Activated CD4-positive, CD25-positive, alpha-beta regulatory T cell (primary cell): ENCODE data around the gene PTDSS2.
A peak's percentile ranks its signal among the peaks of the same experiment; 100 is the strongest.
"Not testable (repeated sequence)": the region's sequence is repeated elsewhere in the genome, so short reads cannot be mapped to it uniquely, and the experiment has no call there.

ENCODE experiments used
- DNase-seq, 4 experiments: peaks; one replicate each; lab custom pipeline; 2025; lab: John Stamatoyannopoulos, UW

The PTDSS2 gene

DNA sequence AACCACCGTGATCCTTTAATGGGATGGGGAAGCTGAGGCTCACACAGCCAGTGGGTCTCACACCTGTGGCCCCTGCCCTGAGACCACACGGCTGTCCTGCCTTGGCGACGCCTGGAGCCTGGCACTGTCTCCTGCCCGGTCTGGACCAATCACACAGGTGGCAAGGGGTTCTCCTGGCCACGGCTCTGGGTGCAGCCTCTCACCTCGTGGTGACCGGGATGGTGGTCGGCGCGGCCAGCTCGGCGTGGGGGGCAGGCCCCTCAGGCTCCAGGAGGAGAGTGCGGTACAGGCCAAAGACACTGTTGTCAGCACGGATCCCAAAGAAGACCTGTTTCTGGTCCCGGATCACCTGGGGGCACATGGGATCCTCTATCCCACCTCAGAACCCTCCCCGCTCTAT, 17.0 kb upstream of the PTDSS2 start:
- DNase-seq, result no peak

DNA sequence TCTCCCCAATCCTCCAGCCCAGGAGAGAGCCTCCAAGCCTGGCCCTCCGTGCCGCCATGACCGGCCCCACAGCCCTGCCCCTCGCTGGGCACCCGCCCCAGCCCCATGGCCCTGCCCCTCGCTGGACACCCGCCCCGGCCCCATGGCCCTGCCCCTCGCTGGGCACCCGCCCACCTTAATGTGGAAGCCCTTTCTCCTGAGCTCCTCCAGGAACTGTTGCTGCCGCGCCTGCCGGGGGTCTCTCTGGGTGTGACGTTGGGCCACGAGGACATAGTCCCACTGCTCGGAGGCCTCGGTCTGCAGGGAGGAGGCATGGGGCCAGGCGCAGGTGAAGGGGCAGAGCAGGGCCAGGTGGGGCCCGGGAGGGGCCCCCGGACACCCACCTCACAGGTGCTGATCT, 16.4 kb upstream of the PTDSS2 start:
- no peak for DNase-seq

DNA sequence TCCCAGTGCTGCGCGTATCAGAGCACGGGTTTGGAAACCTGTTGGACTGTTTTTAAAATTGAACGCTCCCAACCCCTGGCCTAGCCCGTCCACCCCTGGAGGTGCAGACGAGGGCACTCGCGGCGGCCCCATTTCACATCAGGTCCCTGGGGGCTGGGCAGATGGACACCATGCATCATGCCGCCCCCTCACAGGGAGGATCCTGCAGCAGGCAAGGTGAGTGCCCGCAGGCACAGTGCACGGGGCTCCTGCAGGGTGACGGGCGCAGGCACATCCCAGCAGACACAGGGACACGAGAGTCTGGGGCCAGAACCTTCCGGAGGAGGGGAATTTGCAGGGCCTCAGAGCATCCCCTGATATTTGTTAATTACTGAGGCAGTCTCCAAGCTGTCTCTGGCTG, 15.6 kb upstream of the PTDSS2 start:
- DNase-seq, result no peak

DNA sequence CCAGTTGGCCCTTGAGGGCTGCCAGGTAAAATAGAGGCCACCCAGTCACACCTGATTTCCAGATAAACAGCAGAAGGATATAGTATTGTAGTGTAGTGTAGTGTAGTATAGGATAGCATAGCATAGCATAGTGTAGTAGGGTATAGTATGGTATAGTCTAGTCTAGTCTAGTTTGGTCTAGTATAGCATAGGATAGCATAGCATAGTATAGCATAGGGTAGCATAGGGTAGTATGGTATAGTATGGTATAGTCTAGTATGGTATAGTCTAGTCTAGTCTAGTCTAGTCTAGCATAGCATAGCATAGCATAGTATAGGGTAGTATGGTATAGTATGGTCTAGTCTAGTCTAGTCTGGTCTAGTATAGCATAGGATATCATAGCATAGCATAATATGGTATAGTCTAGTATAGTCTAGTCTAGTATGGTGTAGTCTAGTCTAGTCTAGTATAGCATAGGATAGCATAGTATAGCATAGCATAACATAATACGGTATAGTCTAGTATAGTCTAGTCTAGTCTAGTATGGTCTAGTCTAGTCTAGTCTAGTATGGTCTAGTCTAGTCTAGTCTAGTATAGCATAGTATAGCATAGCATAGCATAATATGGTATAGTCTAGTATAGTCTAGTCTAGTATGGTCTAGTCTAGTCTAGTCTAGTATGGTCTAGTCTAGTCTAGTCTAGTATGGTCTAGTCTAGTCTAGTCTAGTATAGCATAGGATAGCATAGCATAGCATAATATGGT, 14.9 kb upstream of the PTDSS2 start:
- DNase-seq, result not testable (repeated sequence)

DNA sequence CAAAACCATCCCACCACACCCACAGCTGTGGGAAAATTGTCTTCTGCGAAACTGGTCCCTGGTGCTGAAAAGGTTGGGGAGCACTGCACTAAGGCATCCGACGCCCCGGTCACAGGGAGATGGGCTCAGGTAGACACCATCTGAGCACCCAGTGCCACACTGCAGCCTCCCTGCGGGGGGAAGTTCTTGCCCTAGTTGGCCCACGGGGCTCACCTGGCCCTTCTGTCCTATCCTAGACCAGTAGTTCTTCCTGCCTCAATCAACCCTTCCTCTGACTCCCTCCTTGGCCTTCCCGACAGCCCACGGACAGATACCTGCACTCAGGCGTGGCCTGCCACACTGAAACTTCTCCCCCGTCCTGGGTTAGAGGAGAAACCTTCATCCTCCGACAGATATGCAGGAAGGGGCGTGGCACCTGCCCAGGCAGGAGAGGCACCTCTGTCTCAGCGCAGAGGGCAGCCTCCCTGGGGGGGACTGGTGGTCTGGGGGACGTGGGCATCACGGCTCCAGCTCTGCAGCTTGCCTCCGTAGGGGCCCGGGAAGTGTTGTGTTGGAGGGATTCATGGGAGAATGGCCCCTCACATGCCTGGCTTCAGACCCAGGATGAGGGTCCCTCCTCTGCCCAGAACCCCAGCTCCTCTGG, 12.7 kb upstream of the PTDSS2 start:
- DNase-seq, result no peak

DNA sequence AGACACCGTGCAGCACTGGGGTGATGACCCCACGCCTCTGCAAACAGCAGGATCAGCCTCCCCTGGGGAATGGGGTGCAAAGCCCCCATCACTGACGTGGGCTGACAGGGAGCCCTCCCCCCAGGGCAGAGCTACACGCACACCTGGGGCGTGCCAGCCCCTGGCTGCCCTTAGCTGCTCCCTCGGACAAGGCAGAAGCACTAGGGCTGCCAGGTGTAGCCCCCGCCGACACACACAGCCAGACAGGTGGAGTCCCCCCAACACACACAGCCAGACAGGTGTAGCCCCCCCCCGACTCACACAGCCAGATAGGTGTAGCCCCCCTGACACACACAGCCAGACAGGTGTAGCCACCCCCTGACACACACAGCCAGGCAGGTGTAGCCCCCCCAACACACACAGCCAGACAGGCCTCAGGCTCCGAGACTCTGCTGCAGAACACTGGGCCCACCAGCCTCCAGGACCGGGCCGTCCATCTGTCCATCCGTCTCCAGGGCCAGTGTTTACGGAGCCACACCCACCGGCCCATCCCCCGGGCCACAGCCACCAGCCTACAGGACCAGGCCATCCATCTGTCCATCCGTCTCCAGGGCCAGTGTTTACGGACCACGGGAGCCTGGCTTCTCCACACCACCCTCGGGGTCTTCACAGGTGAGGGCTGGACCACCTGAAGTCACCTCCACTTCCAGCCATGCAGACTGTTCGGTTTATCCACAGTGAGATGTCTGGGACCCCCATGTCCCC, 11.8 kb upstream of the PTDSS2 start:
- DNase-seq, result no peak

DNA sequence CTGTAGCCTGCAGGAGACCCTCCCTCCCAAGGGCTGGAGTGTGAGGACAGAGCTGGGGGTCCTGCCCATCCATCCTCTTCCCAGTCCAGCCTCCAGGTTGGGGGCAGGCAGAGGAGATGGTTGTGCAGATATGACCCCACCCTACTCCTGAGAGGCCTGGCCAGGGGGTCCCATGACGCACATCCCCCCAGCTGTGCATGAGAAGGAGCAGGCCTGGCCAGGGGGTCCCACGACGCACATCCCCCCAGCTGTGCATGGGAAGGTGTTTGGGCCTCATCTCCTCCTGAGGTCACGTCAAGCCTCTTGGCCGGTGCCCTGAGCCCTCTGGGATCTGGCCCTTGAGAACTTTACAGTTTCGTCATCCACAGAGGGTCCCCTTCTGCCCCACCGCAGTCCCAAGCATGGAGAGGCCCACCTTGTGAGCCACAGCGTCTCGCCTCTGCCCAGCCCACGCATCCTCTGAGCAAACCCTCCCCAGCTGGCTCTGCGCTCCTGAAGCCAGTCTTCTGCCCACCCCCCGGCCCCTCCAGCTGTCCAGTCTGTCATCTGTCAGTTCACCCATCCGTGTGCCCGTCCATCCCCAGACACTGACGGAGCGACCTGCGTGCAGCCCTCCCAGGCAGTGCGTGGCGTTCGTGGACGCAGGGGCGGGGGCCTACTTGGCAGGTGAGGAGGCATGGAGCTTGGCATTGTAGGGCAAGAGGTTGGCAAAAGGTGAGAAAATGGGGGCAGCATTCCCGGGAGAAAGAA, 10.6 kb upstream of the PTDSS2 start:
- DNase-seq, result no peak

DNA sequence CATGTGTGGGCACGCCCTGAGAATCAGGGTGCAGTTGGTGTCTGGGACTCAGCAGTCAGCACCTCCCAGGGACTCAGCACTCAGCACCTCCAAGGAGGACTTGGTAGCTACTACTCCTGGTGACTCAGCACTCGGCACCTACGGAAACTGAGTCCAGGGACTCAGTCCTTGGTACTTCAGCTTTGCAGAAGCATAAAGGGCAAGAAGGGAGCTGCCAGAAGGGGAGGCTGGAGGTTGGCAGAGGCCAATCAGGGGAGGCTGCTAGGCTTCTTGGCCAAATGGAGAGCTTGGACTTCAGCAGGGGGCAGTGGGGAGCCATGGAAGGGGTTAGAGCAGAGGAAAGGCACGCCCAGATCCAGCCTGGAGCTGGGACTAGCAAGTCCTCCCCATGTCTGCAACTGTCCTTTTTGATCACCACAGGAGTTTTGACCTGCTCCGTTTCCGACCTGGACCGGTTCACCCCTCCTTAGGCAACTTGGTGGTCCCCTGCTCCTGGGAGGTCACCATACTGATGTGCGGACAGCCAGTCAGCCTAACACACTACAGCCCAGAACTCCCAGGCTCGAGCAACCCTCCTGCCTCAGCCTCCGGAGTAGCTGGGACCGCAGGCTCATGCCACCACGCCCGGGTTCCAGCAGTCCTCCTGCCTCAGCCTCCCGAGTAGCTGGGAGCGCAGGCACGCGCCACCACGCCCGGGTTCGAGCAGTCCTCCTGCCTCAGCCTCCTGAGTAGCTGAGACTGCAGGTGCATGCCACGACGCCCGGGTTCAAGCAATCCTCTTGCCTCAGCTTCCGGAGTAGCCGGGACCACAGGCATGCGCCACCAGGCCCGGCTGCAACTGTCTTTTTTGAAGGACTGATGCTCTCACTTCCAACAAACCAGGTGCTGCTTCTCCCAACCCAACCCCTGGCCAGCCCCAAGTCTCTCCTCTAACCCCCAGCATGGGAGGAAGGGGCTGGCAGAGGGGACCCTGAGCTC, 9.7 kb upstream of the PTDSS2 start:
- DNase-seq, result no peak

DNA sequence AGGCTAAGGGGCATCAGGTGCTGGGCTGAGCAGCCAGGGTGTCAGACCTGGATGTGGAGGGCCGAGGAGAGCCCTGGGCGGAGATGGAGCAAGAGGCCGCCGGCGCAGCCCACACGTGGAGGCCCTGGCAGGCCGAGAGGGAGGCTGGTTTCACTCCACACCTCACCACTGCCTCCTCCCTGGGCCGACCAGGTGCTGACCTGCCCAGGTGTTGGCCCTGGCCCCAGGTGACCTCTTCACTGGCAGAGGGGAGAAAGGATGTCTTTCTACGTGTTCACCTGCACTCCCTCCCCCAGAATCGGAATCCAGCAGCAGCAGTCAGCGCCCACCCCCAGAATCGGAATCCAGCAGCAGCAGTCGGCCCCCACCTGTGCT, 9.0 kb upstream of the PTDSS2 start:
- no peak for DNase-seq

DNA sequence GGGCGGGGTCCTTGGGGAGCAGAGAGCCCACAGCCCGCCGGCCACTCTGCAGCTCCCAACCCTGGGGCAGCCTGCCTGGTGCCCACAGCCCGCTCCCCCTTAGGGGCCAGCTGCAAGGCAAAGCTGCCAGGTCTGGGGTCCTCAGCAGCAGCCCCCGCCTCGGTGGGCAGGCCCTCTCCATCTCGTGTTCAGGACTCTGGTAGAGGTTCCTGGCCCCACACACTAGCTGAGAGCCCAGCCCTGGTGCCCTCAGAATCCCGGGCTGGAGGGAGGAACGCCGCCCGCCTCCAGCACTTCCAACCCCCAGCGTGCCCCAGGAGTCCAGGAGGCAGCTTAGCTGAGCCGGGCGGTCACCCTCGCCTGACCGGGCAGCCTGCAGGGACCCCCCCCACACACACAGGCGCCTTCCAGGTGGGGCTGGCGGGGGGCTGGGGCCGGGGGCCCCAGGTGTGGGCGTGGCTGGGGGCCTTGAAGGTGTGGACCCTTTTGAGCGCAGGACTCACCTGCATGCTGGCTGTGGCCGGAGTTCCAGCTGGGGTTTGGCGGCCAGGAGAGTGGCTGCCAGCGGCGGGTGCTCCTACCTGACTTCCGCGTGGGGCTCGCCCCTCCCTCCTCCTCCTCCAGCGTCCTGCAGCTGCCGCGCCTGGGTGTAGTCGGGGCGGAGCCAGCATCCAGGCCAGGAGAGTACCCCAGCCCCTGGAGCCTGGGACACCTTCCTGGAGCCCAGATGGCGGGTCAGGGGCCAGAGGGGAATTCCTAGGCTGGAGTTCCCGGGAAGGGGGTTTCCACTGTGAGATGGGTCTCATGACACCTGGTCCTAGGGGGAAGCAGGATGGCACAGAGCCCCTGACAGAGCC, 8.4 kb upstream of the PTDSS2 start, which contains the start of gene ANO9:
Gene ANO9 (minus strand): TSS at position 594 of the 857 bp plus-strand sequence. CDS start 85 bp downstream, at position 509.
- peak; percentile 29 to 47 (median 46) for DNase-seq

DNA sequence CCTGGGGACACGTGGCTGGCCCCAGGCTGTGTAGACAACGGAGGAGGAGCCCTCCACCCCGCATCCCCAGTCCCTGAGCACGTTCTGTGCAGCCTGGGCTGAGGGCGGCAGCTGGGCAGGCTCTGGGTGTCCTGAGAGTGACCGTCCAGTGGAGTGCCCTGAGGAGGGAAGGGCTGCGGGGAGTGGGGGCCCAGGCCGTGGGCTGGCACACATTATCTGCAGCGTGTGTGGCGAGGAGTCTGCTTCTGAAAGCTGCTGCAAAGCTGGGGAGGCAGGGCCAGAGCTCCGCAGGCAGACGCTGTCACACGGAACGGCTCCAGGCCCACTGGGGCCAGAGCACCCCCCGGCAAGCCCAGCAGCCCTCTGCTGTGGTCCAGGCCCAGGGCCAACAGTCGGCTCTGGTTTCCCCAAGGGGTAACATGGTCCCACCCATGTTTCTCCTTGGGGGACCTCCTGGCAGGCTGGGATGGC, 7.4 kb upstream of the PTDSS2 start:
- no peak for DNase-seq

DNA sequence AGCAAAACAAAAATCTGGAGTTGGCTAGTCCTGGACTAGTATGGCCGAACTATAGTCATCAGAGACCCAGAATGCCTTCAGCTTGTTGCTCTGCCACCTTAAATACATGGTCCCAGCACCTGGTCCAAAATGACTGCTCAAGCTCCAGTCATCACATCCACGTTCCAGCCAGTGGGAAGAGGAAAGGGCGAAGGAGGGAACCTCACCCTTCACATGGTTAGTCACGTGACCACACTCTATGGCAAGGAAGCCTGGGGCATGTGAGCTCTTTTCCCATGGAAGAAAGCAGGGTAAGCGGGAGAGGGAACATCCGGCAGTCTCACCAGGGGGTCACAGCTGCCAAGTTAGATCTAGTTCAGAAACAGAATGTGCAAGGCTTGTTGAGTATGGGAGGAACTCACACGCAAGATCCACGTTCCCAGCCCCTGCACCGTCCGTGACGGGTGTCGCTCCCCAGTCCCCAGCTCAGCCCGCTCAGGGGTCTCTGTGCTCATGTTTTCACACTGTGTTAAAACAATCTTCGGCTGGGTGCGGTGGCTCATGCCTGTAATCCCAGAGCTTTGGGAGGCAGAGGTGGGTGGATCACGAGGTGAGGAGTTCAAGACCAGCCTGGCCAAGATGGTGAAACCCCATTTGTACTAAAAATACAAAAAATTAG, 6.4 kb upstream of the PTDSS2 start:
- DNase-seq, result no peak

DNA sequence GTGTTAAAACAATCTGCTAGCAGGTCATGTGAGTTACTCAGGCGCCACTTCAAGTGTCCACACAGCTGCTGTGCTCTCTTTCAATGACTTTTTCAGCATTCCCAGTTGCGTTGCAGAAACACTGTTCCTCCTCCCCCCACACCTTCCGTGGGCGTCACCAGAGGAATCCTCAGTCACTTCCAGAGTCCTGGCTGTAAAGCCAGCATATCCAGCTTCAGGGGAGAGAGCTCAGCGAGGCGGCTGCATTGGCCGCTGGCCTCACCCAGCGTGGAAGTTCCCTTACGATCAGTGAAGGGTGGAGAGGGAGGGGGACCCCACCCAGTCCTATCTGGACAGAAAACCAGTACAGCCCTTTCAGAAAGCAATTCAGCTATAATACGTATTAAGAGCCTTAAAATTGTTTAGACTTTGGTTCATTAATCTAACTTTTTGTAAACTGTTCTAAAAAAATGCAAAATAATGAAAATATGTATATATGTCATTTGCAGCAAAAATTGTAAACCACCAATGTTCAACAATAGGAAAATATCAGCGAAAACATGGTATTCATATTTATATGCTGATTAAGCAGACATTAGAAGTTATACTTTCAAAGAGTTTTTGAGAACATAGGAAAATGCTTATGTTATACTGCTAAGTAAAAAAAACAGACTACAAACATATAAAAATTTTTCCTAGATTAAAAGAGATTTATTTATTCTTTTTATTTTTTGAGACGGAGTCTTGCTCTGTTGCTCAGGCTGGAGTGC, 5.5 kb upstream of the PTDSS2 start:
- DNase-seq, result no peak

DNA sequence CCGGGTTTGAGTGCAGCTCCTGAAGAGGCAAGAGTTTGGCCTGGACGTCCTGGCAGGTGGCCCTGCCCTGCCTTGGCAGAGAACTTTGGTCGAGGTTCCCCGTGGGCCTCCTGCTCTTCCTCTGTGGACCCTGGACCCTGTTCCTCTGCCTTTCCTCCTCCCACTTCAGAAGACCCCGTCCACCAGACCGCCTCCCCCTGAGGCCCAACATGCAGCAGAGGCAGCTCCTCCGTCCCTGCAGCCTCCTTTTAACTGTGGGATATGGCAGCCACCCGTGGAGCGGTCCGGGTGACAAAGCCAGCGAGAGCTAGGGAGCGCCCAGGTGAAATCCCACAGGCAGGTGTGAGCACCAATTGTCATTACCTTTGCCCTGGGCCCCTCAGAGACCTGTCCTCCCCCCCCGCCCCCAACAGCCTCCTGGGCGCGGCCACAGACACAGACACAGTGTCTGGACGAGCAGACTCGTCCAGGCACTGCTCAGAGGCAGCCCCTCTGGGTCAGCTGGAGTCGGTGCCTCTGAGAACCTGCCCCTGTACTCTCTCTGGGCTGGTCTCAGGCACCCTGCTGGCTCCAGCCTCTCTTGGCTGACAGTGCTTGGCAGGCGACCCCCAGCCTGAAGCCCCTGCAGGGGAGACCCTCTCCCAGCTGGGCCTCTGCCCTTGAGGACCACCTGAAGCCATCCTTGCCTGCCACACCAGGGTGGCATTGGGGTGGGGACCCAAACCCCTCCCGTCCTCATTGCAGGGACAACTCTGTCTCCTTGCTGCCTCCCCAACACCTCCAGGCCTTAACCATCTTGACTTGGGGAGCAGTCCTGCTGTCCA, 4.1 kb upstream of the PTDSS2 start:
- no peak for DNase-seq

DNA sequence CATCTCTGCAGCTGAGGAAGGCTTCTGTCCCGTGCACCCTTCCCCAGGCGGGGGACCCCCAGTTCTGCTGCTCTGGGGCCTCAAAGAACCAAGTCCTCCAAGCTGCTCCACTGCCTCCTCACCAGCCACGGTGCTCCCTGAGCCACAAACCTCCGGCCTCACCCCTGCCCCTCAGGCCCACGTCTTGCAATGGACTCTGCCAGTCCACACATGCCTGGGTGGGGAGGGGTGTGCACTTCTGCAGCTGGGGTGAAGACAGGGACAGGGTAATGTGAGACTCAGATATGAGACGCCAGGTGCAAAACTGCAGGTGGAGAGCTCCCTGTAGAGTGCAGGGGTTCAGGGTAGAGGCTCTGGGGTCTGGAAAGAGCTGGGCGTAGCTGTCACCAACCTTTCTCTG, 3.2 kb upstream of the PTDSS2 start:
- DNase-seq, result no peak

DNA sequence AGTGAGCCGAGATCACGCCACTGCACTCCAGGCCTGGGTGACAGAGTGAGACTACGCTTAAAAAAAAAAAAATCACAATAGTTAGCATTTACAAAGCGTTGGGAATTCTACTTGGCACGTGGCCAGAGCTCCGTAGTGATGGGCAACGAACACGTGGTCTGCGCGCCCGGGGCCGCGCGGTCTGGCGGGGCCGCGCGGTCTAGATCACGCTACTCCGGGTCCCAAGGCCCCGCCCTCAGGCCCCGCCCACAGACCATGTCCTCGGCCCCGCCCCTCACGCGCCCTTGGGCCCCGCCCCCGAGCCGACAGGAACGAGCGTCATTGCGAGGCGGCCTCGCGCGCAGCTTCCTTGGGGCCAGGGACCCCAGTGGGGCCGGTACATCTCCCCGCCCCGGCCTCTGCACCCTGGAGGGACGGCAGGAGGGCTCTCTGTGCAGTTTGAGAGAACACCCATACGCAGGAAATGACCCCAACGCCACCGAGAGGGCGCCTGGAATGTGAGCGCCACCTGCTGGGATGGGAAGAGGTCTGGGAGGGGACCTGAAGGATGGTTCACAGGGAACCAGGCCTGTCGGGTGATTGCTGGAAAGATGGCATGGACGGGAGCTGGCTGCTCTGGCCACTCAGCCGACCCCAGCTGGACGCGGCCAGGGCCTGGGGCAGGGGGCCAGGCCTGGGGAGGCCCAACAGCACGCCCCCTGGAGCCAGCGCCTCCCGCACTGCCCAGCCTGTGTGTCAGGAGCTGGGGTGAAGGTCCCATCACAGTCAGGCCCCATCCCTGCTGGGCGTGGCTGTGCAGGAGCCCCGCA, 2.0 kb upstream of the PTDSS2 start:
- DNase-seq, result peak; percentile 85 to 96 (median 90)
